Measurements from ENCODE around the gene NRIP3. TPM values are rescaled to one million over a fixed set of nuclear protein-coding genes. Genes with fewer than 3 reads are reported as not detected.

NRIP3 gene
- total and polyA plus RNA-seq, 9 of the 15 experiments (the other 6 are each of a cell fraction or from before 2014, with no cell fraction given) = 4.4 to 18.7 (median 11.6) TPM

DNA sequence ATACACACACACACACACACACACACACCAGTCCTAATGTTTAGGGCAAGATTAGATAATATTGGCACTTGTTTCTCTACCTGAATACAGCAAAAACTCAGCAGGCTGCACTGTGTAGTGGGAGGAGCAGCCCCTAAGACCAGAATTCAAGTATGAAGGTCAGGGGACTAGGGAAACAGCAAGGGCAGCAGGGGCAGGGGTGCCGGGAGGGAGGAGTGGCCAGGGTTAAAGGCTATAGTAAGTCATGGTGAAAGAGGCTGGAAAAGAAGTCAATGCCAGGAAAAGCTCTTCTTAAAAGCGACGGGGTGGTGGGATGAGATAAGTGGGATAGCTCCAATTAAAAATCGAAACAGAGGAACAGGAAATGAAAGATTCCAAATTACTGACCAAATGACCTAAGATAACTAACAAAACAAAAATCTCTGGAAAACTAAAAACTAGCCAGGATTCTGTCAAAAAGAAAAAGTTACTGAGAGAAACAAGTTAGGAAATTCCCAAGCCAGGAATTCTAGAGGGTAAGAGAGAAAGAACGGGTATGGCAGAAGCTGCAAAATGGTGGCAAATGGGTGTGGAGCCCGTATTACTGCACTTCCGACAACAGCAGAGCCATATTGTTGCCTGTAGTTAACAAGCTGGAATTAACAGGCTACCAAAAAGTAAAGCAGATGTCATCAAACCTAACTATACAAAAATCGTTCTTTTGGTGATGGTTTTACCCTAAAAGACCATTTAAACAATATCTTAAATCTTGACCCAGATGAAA lies 62.3 kb downstream of the NRIP3 start:
- ATAC-seq = peak; percentile 51; the same call in 1 of the 3 replicates
- Histone ChIP-seq H3K4me1 (replicated peaks in 1 of 2; ENCODE audit: control insufficient read depth in 2 of 2, insufficient read depth in 2 of 2, low read length in 2 of 2) (no peaks in the 10 kb centered on the region; a peak in 2 of 5 replicates), H3K27me3 (ENCODE audit: control insufficient read depth in 2 of 2, insufficient read depth in 2 of 2, low read length in 2 of 2) (no peaks in the 10 kb centered on the region), H3K36me3 (ENCODE audit: control insufficient read depth, insufficient read depth, low read length) (no peaks in the 10 kb centered on the region), H4K20me1 (replicated peaks; ENCODE audit: control insufficient read depth, insufficient read depth, low read length) (no peaks in the 10 kb centered on the region), H3K9me1 (ENCODE audit: control insufficient read depth, insufficient read depth, low read length) (no peaks in the 10 kb centered on the region), H3K4me3 (no peak overlapping the region), H3K9me3 (replicated peaks; ENCODE audit: control insufficient read depth, insufficient read depth, low read depth, low read length) (no peaks in the 10 kb centered on the region; the same call in 1 of the 2 replicates), H2AFZ (ENCODE audit: low read depth, low read length) (peak overlapping the region; percentile 75), H3K79me2 (ENCODE audit: control insufficient read depth, insufficient read depth, low read length) (no peaks in the 10 kb centered on the region), H3K9ac (ENCODE audit: insufficient read depth in 1 of 2, low read depth in 2 of 2, low read length in 2 of 2) (no peak overlapping the region), H3K27ac (ENCODE audit: extremely low read depth, low read depth, low read length) (no peak overlapping the region), H3K4me2 (ENCODE audit: insufficient read depth, low read length) (no peak overlapping the region; the same call in none of the 2 replicates)
- in situ Hi-C loops (cut with MboI) (no loop called here), intact Hi-C loops (cut with micrococcal nuclease) (no loop called here)
- TF ChIP-seq CEBPG (CRISPR knock-in tag; IDR thresholded peaks at IDR 0.05) (no peak), CEBPG (tag; conservative IDR thresholded peaks at IDR 0.05 in 1 of 2, IDR thresholded peaks at IDR 0.05 in 1 of 2) (no peak), ARID1B (IDR thresholded peaks at IDR 0.05) (0 out of 2 replicates have a peak, but pooled peaks have one; percentile 23), YY1 (IDR thresholded peaks at IDR 0.05; ENCODE audit: borderline replicate concordance in 1 of 3, control insufficient read depth in 1 of 3, extremely low read depth in 1 of 3, insufficient read depth in 3 of 3, insufficient read length in 1 of 3, insufficient replicate concordance in 2 of 3, low read depth in 1 of 3, low read length in 2 of 3) (peak in 1 of 3 experiments; percentile 73), CGGBP1 (CRISPR knock-in tag; IDR thresholded peaks at IDR 0.05) (no peak), EGR1 (conservative IDR thresholded peaks at IDR 0.05) (no peak), CBFA2T3 (IDR thresholded peaks at IDR 0.05) (0 out of 2 replicates have a peak, but pooled peaks have one; percentile 6), TOE1 (IDR thresholded peaks at IDR 0.05; ENCODE audit: borderline replicate concordance) (no peak), TOE1 (CRISPR knock-in tag; IDR thresholded peaks at IDR 0.05; ENCODE audit: borderline replicate concordance, low read depth) (no peak), EHMT2 (IDR thresholded peaks at IDR 0.05) (0 out of 2 replicates have a peak, but pooled peaks have one; percentile 42), RUNX1 (IDR thresholded peaks at IDR 0.05; ENCODE audit: low read depth) (no peak), GABPA (tag; conservative IDR thresholded peaks at IDR 0.05; ENCODE audit: low read depth) (0 out of 2 replicates have a peak, but pooled peaks have one; percentile 26), ELF1 (tag; IDR thresholded peaks at IDR 0.05) (0 out of 2 replicates have a peak, but pooled peaks have one; percentile 25), L3MBTL2 (IDR thresholded peaks at IDR 0.05) (no peak)
- CTCF ChIA-PET (ENCODE audit: low intra/inter-chr PET ratio) = no interaction called here
- 19% methylated on average over 8 of the region's 8 CpGs for WGBS (ENCODE audit: insufficient coverage, low coverage, missing lambda C conversion rate)
- no peak for FAIRE-seq
- BruUV-seq (replicated peaks) = no TSS peak
- POLR2A ChIA-PET = interaction anchor here (0.6 to 1.5 kb wide), 6 partner anchors 7 to 117 kb away, joined by 3 to 4 read pairs (median 3); no protein-coding TSS in a partner anchor
- DNase-seq (ENCODE audit: extremely low read depth in 1 of 4, low spot score in 3 of 4) = no peak

All from K562 (cell line).